GM18907 (cell line): ENCODE measurements around the gene TMEM43.
A peak's percentile ranks its signal among the peaks of the same experiment; 100 is the strongest.

ENCODE experiments used
- ATAC-seq: cut with Tn5 transposase; IDR thresholded peaks from one replicate; pipeline ENCODE4 v1.9.1; 2021; ENCODE audit warnings: mild to moderate bottlenecking, moderate library complexity; ENCODE audit not compliant: unreplicated experiment

The TMEM43 gene

GRCh38 chr3:14135581-14135980 lies 10.7 kb downstream of the TMEM43 start:
- ATAC-seq = no peak

GRCh38 chr3:14137004-14137403 lies 12.2 kb downstream of the TMEM43 start:
- no peak for ATAC-seq

GRCh38 chr3:14137445-14137844 lies 12.6 kb downstream of the TMEM43 start:
- no peak for ATAC-seq

- ATAC-seq = no peak
Measured at GRCh38 chr3:14138109-14138877, 13.4 kb downstream of the TMEM43 start.

GRCh38 chr3:14138878-14139655 lies 14.2 kb downstream of the TMEM43 start:
- ATAC-seq = no peak

GRCh38 chr3:14139771-14140170 lies 14.9 kb downstream of the TMEM43 start:
- ATAC-seq = no peak

DNA sequence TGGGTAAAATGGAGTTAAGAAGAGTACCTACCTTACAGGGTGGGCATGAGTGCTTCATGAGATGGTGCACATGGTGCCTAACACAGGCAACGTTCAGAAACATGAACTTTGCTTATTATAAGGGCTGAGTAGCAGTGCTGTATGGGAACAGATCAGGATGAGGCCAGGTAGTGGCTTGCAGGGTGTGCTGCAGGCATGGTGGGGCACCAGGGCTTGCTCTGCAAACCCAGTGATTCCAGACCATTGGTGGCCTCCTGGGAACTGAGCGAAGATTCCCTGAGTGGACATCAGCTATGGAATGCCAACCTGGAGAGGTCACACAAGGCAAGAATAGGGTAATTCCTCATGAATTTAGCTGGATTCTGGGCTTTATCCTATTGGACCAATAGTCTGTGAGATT lies 15.8 kb downstream of the TMEM43 start:
- no peak for ATAC-seq

GRCh38 chr3:14141144-14141543 lies 16.3 kb downstream of the TMEM43 start:
- no peak for ATAC-seq

- ATAC-seq = no peak
Measured at GRCh38 chr3:14141602-14142341, 16.9 kb downstream of the TMEM43 start.

GRCh38 chr3:14142567-14143270 lies 17.9 kb downstream of the TMEM43 start:
- no peak for ATAC-seq

- no peak for ATAC-seq
Measured at GRCh38 chr3:14143271-14144225, 18.7 kb downstream of the TMEM43 start.

GRCh38 chr3:14144423-14145075 lies 19.7 kb downstream of the TMEM43 start:
- ATAC-seq = peak; percentile 91

GRCh38 chr3:14145236-14145635 lies 20.4 kb downstream of the TMEM43 start:
- ATAC-seq = no peak

- ATAC-seq = no peak
Measured at GRCh38 chr3:14145670-14146380, 21.0 kb downstream of the TMEM43 start.

- ATAC-seq = no peak
Measured at GRCh38 chr3:14146381-14147065, 21.7 kb downstream of the TMEM43 start.

DNA sequence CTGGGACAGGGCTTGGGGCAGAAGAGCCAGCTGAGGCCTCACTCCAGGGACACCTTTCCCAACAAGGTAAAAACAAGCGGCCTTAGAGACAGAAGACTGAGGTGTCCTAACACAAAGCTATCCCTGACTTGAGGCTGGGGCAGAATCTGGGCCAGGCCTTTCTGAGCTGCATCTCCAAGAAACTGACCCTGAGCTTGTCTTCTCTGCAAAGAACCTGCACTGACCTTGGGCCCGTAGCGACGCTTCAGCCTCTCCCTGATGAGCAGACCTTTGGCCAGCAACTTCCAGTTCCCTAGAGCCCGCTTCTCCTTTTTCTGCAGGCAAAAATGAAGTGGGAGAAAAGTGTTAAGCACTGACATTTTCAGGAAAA lies 22.2 kb downstream of the TMEM43 start:
- ATAC-seq = no peak

DNA sequence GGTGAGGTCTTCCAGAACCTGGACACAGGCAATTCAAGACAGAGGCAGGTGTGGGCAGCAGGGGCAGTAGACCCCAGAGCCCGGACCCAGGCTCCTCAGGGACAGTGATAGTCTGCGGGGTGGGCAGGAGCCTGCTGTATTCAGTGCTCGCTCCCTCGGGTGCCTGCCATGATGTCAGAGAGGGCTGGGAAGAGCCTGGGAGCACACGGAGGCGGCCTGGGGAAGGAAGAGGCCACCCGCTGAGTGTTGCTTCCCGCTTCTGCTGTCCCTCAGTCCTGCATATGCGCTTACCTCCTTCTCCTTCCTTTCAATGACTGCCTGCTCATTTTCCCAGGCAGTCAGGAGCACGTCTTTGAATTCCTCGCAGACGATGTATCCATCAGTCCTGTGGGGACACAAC lies 22.8 kb downstream of the TMEM43 start:
- ATAC-seq = no peak
